Psoas muscle (tissue), 8 donors: ENCODE measurements around the gene METTL3. TPM values are rescaled to one million over a fixed set of nuclear protein-coding genes. Genes with fewer than 3 reads are reported as not detected.

Source experiments
- ATAC-seq, 4 donors: fragments of 200-7000 bp; cut with Tn5 transposase; one replicate each; pipeline ENCODE4 v1.9.1; 2020; ENCODE audit warnings: moderate library complexity in 3 of 4, mild to moderate bottlenecking in 2 of 4
- DNase-seq, 2 donors: peaks; one replicate each; pipeline ENCODE4 v3.0.0-alpha.2; 2020
- H3K27ac ChIP-seq: fragments of 200-600 bp; one replicate; pipeline ENCODE4 v1.8.0; 2022
- H3K27me3 ChIP-seq, 3 donors: fragments of 200-600 bp in 1 of 3; one replicate each; pipeline versions ENCODE4 v1.6.1 to v1.8.0; 2013 to 2022; ENCODE audit warnings: low read length in 2 of 3, mild to moderate bottlenecking in 2 of 3, moderate library complexity in 1 of 3; ENCODE audit not compliant: insufficient read depth in 3 of 3
- H3K36me3 ChIP-seq, 2 donors: fragments of 200-600 bp in 1 of 2; one replicate each; pipeline versions ENCODE4 v1.6.1 to v1.8.0; 2013 to 2022; ENCODE audit warnings: low read depth in 1 of 2, mild to moderate bottlenecking in 1 of 2, moderate library complexity in 1 of 2; ENCODE audit not compliant: insufficient read depth in 1 of 2
- H3K4me1 ChIP-seq: fragments of 200-600 bp; one replicate; pipeline ENCODE4 v1.8.0; 2022
- H3K4me3 ChIP-seq: fragments of 200-600 bp; one replicate; pipeline ENCODE4 v1.8.0; 2022; ENCODE audit warnings: mild to moderate bottlenecking
- H3K9me3 ChIP-seq: fragments of 200-600 bp; one replicate; pipeline ENCODE4 v1.8.0; 2022
- CTCF ChIP-seq: fragments of 200-600 bp; IDR thresholded peaks from one replicate; pipeline ENCODE4 v1.8.0; 2022; ENCODE audit warnings: antibody characterized with exemption
- WGBS, 3 donors: extraction: QIAGEN DNeasy Blood & Tissue Kit; methylation state at CpG; one replicate each; pipeline versions ENCODE4 v1.1.6 to v1.1.7; 2013; 5-methylcytosine and 5-hydroxymethylcytosine counted together
- intact Hi-C, 2 donors: fragments of 100-400 bp; cut with DNase I; formaldehyde crosslinking; loops; one replicate each; pipeline versions ENCODE4 v1.11.0 to v1.14.2; 2022
- polyA plus RNA-seq, 3 donors: library from polyadenylated mRNA; stranded (reverse); fragments of 200-250 nt; gene quantifications; one replicate each; pipeline ENCODE4 v1.2.3, GENCODE V29; 2013
- total RNA-seq, 4 donors: library from RNA; stranded (reverse); fragmentation: NEBNext Ultra II Directional in 2 of 4; extraction: Animal tissue kit (Norgen Biotek cat#: 25700) in 2 of 4; gene quantifications; one replicate each; pipeline versions ENCODE4 v1.2.1 to v1.2.4, GENCODE V29; 2021 to 2023
- donor health status: healthy with polysubstance abuse.
- donor health status: DM: no; HTN: no; CAD: no; lungs with moderate emphysema.
- donor health status: Bipolar disorder and iron deficiency.
- donor health status: healthy.
- donor health status: DM: yes; HTN: yes; CAD: no.
- donor health status: DM: no; HTN: no; CAD: no.
- donor health status: DM: no; HTN: no; CAD: no.
- donor health status: DM: yes; HTN: yes; CAD: no.

Gene METTL3
- total and polyA plus RNA-seq, 7 donors = 17.5 to 43.9 (median 22.0) TPM

DNA sequence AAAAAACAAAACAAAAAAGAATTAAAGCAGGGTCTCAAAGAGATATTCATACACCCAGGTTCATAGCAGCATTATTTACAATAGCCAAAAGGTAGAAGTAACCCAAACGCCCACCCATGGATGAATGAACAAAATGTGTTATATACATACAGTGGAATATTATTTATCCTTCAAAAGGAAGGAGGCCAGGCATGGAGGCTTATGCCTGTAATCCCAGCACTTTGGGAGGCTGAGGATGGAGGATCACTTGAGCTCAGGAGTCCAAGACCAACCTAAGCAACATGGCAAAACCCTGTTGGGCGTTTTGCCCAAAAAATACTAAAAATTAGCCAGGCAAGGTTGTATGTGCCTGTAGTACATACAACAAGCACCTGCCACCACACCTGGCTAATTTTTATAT is 4.6 kb downstream of the METTL3 start:
- no peaks in the 10 kb centered on the region for H3K27me3 ChIP-seq
- H3K27ac ChIP-seq = no peak overlapping the region
- H3K36me3 ChIP-seq = peaks cover 9 to 48% of the 10 kb centered on the region in 2 donors
- H3K4me1 ChIP-seq = peaks cover 15% of the 10 kb centered on the region
- H3K9me3 ChIP-seq = no peaks in the 10 kb centered on the region
- H3K4me3 ChIP-seq = no peak overlapping the region
- no peak for TF ChIP-seq CTCF
- WGBS, 3 donors = 92 to 98% (median 93%) methylated on average over 2 of the region's 2 CpGs
- intact Hi-C loops = no loop called here
- DNase-seq (no peak), ATAC-seq (no peak)

GRCh38 chr14:21505012-21505553 is 6.1 kb downstream of the METTL3 start:
- H3K27ac ChIP-seq = no peak overlapping the region
- intact Hi-C loops = no loop called here
- DNase-seq (no peak), ATAC-seq (no peak)
- peaks cover 14 to 63% of the 10 kb centered on the region in 2 donors for H3K36me3 ChIP-seq
- no peak for TF ChIP-seq CTCF
- no peak overlapping the region for H3K4me3 ChIP-seq
- H3K27me3 ChIP-seq = no peaks in the 10 kb centered on the region
- peaks cover 12% of the 10 kb centered on the region for H3K4me1 ChIP-seq
- H3K9me3 ChIP-seq = no peaks in the 10 kb centered on the region

DNA sequence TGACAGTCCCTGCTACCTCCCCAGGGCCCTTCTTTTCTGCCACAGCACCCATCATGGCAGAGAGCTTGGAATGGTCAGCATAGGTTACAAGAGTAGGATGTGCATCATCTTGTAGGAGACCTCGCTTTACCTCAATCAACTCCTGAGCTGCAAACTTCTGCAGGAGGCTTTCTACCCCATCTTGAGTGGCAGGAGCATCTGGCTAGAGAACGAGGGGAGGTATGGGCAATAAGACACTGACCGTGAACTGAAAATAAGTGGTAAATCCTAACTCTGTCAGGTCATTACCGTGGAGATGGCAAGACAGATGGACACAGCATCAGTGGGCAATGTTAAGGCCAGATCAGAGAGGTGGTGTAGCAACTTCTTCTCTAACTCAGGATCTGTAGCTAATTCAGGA is 7.8 kb downstream of the METTL3 start:
- Histone ChIP-seq H3K36me3 (peaks cover 24 to 70% of the 10 kb centered on the region in 2 donors), H3K4me3 (no peak overlapping the region), H3K27ac (no peak overlapping the region), H3K27me3 (no peaks in the 10 kb centered on the region), H3K4me1 (no peaks in the 10 kb centered on the region), H3K9me3 (no peaks in the 10 kb centered on the region)
- DNase-seq (no peak), ATAC-seq (no peak)
- WGBS, 3 donors = 48 to 63% (median 55%) methylated on average over 4 of the region's 4 CpGs
- intact Hi-C loops = no loop called here
- no peak for TF ChIP-seq CTCF

DNA sequence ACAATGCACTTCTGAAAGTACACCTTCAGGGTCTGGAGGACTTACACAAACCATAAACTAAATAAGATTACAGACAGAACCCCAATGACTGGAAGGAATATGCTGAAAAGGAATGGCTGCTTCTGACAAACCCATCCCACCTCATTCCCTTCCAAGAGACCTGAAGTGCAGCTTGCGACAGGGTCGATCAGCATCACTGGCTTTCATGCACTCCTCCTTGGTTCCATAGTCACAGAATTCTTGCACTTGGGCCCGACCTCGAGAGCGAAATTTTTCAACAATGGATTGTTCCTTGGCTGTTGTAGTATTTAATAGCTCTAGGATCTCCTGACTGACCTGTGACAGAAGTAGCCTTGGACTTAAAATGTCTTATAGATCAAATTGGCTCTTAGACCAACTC is 9.6 kb downstream of the METTL3 start:
- 89 to 93% (median 90%) methylated on average over 5 of the region's 5 CpGs for WGBS, 3 donors
- Histone ChIP-seq H3K27ac (no peak overlapping the region), H3K36me3 (peaks cover 24 to 75% of the 10 kb centered on the region in 2 donors)

More for the DNA sequence above, 9.6 kb downstream of the METTL3 start:
- no peak for ATAC-seq
- Histone ChIP-seq H3K4me3 (no peak overlapping the region), H3K4me1 (no peaks in the 10 kb centered on the region), H3K9me3 (no peaks in the 10 kb centered on the region), H3K27me3 (no peaks in the 10 kb centered on the region)
- intact Hi-C loops = no loop called here
- TF ChIP-seq CTCF = no peak
- no peak for DNase-seq
